HG02973 (cell line): Measurements from ENCODE around the gene SOHLH1.

Source experiments
- ATAC-seq: cut with Tn5 transposase; IDR thresholded peaks from one replicate; pipeline ENCODE4 v1.9.1; 2021; ENCODE audit warnings: moderate library complexity; ENCODE audit not compliant: unreplicated experiment

The SOHLH1 gene

GRCh38 chr9:135699440-135699839, at the start of gene SOHLH1:
Gene SOHLH1 (minus strand): TSS chr9:135699481. CDS start chr9:135699467, 14 bp downstream.
- no peak for ATAC-seq

DNA sequence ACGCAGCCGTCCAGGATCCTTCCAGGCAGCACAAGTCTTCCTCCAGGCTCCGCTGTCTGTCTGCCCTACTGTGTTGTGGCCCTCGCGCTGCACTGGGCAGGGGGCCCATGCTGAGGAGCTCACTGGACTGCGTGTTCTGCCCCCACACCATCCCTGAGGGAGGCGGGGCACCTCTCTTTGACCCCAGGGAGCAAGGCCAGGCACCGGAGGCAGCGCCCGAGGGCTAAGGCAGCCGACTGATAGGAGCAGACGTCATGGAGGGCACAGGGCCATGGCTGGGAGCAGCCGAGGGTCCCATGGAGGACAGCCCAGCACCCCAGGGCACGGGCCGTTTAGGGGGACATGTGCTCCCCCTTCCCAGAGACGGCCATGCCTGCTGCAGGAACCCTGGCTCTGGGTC, 49.4 kb upstream of the SOHLH1 start:
- no peak for ATAC-seq

- no peak for ATAC-seq
These were observed 48.0 kb upstream of the SOHLH1 start for GRCh38 chr9:135747311-135747710.

DNA sequence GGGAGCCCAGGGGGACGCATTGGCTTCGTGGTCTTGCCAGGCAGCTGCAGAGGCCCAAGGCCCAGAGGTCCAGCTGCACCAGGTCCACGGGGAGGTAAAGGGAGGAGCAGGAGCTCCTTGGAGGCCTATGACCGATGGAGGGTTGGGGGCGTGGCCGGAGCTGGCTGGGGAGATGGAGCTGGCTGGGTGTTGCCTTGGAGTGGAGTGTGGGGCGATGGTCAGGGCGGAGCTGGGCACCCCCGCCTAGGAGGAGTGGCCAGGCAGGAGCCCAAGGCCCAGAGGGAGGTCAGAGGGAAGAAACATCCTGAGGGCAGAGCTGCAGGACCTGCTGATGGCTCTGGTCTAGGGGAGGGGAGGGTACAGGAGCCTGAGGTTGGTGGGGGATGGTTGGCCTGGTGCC, 47.3 kb upstream of the SOHLH1 start:
- ATAC-seq: no peak

- ATAC-seq: no peak
These were observed 46.5 kb upstream of the SOHLH1 start for GRCh38 chr9:135745686-135746324.

DNA sequence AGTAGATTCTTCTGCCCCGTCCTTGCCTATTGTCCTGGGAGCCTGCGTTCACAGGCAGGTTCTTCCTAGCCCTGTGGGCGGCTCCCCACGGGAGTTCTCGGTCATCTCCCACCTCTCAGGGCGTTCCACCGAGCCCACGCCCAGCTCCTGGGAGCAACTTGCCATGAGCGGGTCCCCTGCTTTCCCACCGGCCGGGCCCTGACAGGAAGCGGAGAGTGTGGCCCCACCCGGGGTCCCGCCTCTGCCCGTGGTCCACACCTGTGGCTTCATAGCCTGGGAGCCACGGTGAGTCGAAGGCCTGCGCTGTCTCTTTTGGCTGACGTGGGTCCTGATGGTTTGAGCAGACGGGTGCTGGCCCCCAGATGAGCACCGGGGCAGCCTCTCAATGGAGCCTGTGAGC, 45.9 kb upstream of the SOHLH1 start:
- ATAC-seq: no peak

- no peak for ATAC-seq
These were observed 45.2 kb upstream of the SOHLH1 start for GRCh38 chr9:135744333-135745070.

- ATAC-seq: no peak
These were observed 44.5 kb upstream of the SOHLH1 start for GRCh38 chr9:135743546-135744332.

DNA sequence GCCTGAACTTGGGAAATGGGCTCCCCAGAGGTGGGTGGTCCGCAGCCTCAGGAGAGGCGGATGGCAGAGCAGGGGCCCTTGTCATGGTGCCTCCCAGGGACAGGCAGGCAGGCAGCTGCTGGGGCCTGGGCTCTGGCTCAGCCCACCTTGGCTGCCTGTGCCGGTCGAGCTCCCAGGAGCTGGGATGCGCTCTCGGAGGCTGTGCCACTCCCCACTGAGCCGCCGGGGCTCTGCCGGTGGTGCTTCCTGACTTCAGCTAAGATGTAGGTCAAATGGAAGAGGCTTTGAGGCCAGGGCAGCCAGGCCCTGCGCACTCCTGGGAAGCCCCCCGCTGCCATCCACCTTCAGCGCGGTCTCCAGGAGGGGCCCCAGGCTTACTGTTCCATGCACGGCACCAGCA, 43.7 kb upstream of the SOHLH1 start:
- no peak for ATAC-seq

GRCh38 chr9:135741276-135742219, 42.3 kb upstream of the SOHLH1 start:
- ATAC-seq: no peak

GRCh38 chr9:135739271-135740220, 40.3 kb upstream of the SOHLH1 start:
- no peak for ATAC-seq

GRCh38 chr9:135737840-135738521, 38.7 kb upstream of the SOHLH1 start:
- no peak for ATAC-seq

GRCh38 chr9:135736979-135737839, 37.9 kb upstream of the SOHLH1 start:
- no peak for ATAC-seq

- ATAC-seq: no peak
These were observed 37.1 kb upstream of the SOHLH1 start for GRCh38 chr9:135736272-135736978.

DNA sequence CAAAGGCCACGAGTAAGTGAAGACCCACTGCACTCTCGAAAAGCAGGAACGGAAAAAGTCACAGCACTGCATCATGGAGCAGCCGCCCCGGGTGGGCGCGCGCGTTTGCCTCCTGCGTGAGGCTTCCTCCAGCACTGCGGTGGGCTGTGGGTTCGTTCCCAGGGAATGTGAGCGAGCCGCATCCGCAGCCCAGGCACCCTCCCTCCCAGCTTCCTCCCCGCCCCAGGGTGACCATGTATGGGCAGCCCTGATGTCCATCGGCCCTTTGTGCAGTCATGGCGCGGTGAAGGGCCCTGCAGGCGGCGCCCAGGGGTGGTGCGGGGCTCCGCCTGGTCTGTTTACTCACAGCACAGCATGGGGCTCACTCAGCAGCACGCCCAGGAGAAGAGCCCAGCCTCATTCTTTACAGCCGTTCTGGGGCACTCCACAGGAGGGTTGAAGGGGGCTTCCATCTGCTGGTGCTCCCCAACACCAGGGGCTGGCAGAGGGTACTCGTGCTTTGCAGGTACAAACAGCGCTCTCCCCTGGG, 35.4 kb upstream of the SOHLH1 start:
- no peak for ATAC-seq

- no peak for ATAC-seq
These were observed 33.4 kb upstream of the SOHLH1 start for GRCh38 chr9:135732569-135733257.

DNA sequence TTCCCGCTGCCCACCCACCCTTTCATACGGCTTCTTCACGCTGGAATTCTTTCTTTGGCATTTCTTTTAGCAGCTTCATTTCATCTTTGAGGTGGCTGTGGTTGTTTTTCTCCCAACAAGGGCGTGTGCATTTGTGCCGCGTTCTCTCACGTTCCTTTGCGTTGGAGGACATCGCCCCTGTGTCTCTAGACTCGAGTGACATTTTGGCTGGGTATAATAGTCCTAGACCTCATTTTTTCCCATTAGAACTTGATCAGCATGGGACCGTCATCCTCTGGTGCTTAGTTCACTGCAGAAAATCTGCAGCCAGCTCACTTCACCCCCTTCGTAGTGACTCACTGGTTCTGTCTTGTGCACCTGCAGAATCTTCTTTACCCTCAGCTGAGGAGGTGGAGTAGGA, 32.2 kb upstream of the SOHLH1 start:
- no peak for ATAC-seq
